Uterus (tissue), 2 donors: ENCODE data around the gene TNRC18.

Source experiments
- POLR2A ChIP-seq, 2 donors: fragments of 450-650 bp; IDR thresholded peaks; one replicate each; pipeline ENCODE4 v1.6.1; 2016; ENCODE audit warnings: antibody characterized with exemption in 2 of 2, mild to moderate bottlenecking in 1 of 2, moderate library complexity in 1 of 2
- TF ChIP-seq, protein P1 (sequence below), 4 experiments: fragments of 200-600 bp in 2 of 4; fragments of 450-650 bp in 2 of 4; sonication (generic) in 2 of 4; IDR thresholded peaks; one replicate each; pipeline ENCODE4 v1.5.1; 2016 to 2019; ENCODE audit warnings: antibody characterized with exemption in 4 of 4, mild to moderate bottlenecking in 2 of 4, moderate library complexity in 1 of 4

DNA sequence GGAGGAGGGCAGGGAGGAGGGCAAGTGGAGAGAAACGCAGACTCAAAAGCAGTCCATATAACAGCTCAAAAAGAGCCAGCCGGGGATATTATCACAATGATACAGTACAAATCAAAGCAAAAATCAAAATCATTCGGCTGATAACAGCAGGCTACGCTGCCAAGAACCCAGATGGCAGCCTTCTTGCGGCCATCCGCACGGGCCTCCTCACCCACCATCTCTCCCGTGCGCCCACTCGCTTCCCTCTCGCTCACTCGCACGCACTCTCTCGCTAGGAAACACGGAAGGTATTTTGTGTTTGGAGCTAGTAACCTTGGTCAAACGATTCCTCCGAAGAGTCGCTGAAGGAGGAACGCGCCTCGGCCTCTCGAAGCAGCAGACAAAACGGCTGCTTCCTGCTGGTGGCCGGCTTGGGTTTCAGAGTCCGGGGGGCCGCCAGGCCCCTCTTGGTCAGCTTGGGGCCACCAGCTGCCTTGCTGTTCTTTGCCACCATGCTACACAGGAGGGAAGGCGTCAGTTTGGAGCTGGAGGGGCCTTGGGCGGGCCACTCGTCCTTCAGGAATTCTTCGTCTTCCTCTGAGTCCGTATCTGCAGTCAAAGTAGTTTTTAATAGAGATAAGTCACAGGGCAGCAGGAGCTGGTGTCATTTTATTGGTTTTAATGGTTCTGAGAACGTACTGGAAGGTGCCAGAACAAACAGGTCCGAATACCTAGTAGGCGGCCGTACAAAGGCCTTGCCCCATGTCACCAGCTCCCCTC is 71.9 kb downstream of the TNRC18 start:
- TF ChIP-seq, protein P1, sequence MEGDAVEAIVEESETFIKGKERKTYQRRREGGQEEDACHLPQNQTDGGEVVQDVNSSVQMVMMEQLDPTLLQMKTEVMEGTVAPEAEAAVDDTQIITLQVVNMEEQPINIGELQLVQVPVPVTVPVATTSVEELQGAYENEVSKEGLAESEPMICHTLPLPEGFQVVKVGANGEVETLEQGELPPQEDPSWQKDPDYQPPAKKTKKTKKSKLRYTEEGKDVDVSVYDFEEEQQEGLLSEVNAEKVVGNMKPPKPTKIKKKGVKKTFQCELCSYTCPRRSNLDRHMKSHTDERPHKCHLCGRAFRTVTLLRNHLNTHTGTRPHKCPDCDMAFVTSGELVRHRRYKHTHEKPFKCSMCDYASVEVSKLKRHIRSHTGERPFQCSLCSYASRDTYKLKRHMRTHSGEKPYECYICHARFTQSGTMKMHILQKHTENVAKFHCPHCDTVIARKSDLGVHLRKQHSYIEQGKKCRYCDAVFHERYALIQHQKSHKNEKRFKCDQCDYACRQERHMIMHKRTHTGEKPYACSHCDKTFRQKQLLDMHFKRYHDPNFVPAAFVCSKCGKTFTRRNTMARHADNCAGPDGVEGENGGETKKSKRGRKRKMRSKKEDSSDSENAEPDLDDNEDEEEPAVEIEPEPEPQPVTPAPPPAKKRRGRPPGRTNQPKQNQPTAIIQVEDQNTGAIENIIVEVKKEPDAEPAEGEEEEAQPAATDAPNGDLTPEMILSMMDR (IDR thresholded peaks at IDR 0.05): no peak
- TF ChIP-seq POLR2A (IDR thresholded peaks at IDR 0.05): no peak
